HG03571 (cell line): Measurements from ENCODE around the gene LAMTOR5.
"Not testable (repeated sequence)": the region's sequence is repeated elsewhere in the genome, so short reads cannot be mapped to it uniquely, and the experiment has no call there.

ENCODE experiments used
- ATAC-seq: cut with Tn5 transposase; IDR thresholded peaks from one replicate; pipeline ENCODE4 v1.9.1; 2021; ENCODE audit not compliant: unreplicated experiment

Gene LAMTOR5

DNA sequence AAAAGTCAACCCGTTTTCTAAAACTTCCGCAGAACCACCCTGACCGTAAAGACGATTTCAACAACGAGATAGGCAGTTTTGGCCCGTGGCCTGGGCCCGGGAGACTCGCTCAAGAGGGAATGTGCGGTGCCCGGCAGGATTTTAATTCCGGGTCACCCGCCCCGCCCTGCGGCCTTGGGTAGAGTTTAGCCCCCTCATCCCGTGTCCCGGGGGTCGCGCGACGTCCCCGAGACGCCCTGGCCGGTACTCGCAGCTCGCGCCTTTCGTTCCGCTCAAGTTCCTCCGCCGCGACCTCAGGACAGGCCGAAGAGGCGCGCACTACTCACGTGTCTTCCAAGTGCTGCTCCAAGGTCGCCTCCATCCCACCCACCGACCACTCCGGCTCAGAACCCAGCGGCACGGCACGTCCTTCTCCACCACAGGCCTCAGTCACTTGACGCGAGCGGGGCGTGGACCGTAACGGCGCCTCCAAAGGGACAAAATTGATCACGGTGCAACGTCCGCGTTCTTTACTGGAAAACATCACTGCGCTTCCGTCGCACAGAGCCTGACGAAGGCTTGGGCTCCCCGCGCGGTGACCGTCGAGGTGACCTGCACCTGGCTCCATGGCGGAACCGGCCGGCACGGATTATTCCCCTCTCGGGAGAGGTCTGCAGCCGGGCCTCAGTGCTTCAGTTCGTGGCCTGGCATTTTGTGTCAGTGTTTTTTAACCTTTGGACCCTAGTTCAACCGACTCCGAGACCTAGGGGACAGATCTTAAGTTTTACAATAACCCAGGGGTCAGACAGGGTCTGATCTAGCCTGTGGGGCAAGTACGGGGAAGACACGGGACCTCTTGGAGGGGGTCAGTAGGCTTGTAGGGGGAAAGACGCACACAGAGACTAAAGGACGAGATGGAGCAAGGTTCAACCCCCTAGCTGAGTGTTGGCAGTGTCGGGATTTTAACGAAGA, at the start of gene LAMTOR5:
Gene LAMTOR5 (minus strand): TSS at position 435 of the 951 bp plus-strand sequence. CDS start 74 bp downstream, at position 361.
- ATAC-seq = peak; percentile 90

DNA sequence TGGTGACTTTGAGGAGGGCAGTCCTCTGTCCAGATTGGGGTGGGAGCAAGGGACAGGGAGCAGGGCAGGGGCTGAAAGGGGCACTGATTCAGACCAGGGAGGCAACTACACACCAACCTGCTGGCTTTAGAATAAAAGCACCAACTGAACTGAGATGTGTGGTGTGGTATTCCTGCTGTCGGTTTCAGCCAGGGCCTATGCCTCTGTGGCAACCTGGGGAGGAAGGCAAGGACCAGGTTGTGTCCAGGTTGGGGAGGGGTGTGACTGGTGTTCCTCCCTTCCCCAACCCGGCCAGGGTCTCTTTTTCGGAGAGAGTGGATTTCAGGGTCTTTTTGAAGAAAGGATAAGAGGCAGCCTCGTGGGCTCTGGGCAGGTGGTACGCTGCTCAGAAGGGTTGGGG, 49.7 kb upstream of the LAMTOR5 start:
- no peak for ATAC-seq

DNA sequence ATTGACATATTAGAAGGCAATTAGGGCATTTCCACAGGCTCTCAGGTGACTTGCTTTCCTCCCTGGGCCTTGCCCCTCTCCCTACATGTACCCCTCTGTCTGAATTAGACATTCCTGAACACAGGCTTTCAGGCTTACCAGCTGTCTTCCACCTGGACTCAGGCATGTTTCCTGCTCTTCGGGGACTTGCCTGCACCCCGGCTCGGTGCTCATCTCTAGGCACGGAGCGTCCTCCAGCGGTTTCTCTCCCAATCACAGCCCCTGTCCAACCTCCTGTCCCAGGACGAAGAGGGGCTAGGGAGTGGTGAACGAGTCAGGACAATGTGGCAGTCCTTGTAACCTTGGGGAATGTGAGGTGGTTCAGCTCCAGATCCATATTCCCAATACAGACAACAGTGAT, 47.7 kb upstream of the LAMTOR5 start:
- no peak for ATAC-seq

DNA sequence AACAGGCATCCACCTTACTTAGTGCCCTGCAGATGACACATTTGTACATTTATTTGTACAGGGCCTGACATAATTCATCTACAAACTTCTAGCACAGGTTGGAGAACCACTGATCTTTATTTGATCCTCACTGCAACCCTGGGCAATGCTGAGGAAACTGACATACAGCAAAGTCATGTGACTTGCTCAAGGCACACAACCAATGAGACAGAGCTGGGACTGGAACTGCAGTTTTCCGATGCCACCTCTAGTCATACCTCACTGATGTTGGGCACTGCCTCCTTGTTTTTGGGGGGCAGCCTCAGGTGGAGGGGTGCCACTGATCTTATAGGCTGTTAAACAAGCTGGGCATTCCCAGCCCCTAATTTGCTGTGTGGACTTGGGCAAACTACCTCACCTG, 46.8 kb upstream of the LAMTOR5 start:
- ATAC-seq = no peak

DNA sequence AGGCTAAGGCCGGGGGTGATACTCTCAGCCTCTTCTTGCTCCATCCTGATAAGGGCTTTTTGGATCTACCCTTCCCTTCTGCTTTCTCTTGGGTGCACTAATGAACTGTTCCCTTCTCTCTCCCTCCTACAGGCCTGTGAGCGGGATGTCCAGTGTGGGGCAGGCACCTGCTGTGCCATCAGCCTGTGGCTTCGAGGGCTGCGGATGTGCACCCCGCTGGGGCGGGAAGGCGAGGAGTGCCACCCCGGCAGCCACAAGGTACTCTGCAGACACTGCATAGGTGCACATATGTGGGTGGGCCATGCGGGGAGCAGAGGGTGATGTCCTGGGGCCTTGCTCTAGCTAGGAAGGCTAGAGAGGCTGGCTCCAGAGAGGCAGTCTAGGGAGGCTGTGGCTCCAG, 46.3 kb upstream of the LAMTOR5 start:
- ATAC-seq = no peak

DNA sequence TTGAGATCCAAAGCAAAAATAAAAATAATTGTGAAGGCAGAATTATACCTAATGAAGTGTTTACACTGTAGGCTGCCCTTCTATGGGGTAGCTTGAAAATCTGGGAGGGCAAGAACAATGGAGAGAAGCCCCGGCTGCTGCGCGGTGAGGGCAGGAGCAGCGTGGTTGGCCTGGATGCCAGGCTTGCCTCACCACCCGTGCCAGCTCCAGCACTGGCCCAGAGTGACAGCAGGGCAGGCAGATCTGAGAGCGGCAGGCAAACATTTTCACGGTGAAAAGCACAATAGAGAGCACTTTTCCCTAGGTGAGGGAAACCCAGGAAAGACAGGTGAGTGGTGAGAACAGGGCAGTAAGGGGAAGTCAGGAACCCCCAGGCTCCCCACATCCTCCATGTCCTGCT, 44.8 kb upstream of the LAMTOR5 start:
- no peak for ATAC-seq

DNA sequence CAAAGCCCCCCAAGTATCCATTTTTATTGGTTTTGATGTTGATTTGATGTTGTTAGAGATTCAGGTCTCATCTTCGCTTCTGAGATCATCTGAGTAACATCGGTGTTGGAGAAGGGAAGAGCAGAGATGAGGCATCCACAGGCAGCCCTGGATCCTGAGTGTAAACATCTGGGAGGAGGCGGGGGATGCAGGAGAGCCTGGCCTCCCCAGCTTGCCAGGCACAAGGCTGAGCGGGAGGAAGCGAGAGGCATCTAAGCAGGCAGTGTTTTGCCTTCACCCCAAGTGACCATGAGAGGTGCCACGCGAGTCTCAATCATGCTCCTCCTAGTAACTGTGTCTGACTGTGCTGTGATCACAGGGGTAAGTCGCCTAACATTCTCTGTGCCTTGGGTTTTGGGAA, 43.4 kb upstream of the LAMTOR5 start, which contains the start of gene PROK1:
Gene PROK1 (plus strand): TSS at position 221 of the 400 bp plus-strand sequence. CDS start 68 bp downstream, at position 289.
- ATAC-seq = no peak

DNA sequence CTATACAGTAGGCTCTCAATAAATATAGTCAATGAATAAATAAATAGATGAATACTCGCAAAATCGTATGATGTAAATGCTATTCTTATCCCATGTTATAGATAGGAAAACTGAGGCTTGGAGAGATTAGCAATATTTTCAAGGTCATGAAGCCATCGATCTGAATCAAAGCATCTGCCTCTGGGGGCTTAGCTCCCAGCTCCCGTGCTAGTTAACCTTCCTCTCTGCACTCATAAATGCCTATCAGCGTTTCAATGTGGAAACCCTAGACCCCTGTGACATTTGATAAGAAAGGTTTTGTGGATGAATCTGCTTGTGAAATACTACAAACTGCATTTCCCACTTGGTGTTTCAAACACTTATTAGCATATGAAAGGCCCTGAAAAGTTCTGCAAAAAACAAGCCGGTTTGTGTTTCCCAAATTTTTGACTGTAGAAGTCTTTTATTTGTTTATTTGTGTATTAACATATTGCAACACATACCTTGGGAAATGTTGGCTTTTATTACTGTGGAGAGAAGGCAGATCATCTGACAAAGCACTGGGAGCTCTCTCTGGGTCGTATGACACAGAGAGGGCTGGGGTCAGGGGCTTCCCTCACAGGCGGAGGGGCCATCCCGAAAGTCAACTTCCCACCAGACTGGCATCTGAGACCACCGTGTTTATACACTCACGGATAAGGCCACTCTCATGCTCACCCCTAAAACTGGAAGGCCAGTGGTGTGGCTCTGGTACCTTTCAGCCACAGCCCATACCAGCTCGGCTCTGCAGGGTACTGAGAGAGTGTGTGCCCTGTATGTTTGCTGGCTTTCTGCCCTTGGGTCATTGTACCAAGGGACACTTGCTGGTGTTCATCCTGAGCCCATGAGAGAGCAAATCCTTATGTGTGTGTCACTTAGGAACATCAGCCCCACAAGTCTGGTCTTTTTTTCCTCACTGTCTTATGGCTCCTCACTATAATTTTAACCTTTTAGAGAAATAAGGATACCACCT, 42.5 kb upstream of the LAMTOR5 start:
- ATAC-seq = no peak

DNA sequence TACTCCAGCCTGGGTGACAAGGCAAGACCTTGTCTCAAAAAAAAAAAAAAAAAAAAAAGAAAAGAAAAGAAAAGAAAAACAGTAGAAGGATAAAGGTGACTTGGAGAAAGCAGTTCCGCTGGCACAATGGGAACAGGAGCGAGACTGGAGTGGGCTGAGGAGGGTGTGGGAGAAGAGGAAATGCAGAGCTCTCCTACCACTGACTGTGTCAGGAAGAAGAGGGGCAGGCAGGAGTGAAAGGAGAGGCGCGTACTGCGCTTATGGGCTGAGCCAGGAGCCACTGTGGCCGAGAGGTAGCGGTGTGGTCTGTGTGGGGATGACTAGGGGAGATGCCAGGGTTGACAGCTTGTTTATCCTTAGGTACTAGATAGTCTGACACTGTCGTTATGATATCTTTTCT, 37.1 kb upstream of the LAMTOR5 start:
- ATAC-seq = no peak

DNA sequence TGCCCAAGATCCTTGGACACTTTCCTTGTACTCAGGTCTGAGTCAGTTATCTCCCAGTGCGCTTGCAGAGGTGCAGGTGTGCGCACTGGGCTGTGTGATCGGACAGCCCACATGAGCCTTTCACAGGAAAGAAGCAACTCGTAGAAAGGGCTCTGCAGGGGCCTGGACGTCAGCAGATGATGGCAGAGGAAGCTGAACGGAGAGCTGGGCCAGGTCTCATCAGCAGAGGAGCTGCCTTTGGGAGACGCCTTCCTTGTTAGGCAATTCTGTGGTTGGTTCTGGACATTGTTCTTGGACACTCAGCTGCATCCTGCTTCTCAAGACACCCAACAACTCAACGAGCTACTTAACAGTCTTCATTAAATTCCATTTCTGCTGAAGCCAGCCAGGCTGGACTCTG, 36.0 kb upstream of the LAMTOR5 start:
- no peak for ATAC-seq

DNA sequence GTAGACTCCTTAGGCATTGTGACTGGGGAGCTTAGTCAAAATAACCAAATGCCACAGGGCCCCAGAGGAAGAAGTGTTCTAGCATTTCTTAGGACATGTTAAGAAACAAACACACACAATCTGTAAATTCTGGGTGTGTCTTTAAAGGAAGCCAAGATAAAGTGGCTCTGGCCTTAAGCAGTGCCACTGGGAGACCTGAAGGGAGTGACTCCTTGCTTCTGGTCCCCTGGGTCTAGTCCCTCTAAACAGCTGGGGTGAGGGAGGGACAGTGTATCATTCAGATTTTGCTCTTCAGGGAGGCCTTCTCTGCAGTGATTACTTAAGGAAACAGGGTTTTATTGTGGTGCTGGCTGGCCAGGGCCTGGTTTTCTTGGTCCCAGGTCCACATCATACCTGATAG, 34.4 kb upstream of the LAMTOR5 start:
- no peak for ATAC-seq

DNA sequence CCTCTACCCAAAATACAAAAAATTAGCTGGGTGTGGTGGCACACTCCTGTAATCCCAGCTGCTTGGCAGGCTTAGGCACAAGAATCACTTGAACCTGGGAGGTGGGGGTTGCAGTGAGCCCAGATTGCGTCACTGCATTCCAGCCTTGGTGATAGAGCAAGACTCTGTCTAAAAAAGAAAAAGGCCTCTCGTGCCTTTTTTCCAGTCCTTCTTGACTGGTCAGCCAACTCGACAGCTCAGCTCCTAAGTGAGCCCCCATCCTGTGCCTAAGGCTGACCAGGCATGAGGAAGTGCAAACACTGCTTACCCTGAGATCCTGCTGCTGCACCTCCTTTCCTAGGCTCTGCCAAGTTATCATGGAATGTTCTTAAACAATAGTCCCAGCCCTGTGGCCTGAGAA, 33.4 kb upstream of the LAMTOR5 start:
- ATAC-seq = no peak

DNA sequence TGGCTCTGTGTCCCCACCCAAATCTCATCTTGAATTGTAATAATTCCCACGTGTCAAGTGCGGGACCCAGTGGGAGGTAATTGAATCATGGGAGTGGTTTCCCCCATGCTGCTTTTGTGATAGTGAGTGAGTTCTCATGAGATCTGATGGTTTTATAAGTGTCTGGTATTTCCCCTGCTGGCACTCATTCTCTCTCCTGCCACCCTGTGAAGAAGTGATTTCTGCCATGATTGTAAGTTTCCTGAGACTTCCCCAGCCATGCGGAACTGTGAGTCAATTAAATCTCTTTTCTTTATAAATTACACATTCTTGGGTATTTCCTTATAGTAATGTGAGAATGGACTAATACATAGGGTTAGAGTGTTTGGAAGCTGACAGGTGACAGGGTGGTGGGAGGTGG, 32.4 kb upstream of the LAMTOR5 start:
- not testable (repeated sequence) for ATAC-seq

DNA sequence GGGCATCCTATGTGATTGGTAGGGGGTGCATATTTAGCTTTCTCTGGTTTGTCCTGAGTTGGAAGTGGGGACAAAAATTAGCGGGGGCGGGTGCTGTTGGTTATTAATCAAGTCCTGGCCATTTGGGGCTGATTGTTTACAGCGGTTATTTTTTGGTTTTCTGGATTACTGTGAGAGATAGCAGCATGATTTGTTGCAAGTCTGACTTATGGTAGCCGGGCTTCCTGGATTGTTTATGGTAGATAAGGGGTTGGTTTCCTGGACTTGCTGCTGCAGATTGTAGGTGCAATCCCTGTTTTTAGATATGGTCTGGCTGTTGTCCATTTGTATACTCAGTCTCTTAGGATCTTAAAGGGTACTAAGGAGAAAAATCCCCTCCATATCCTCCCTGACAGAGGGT, 31.4 kb upstream of the LAMTOR5 start:
- no peak for ATAC-seq

DNA sequence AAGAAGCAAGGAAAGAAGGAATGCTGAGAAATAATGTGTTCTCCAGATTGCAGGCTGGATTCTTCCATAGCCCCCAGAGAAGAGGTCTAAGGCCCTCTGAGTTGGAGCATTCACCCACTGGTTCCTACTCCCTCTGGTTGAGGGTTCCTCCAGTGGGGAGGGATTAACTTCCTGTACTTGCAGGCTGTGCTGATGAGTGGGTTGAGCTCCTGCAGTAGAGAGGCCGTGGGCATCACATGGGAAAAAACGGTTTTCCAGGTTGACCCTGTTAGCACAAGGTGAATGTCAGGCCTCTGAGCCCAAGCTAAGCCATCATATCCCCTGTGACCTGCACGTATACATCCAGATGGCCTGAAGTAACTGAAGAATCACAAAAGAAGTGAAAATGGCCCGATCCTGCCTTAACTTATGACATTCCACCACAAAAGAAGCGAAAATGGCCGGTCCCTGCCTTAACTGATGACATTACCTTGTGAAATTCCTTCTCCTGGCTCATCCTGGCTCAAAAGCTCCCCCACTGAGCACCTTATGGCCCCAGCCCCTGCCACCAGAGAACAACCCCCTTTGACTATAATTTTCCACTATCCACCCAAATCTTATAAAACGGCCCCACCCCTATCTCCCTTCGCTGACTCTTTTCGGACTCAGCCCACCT, 30.3 kb upstream of the LAMTOR5 start:
- ATAC-seq = not testable (repeated sequence)

DNA sequence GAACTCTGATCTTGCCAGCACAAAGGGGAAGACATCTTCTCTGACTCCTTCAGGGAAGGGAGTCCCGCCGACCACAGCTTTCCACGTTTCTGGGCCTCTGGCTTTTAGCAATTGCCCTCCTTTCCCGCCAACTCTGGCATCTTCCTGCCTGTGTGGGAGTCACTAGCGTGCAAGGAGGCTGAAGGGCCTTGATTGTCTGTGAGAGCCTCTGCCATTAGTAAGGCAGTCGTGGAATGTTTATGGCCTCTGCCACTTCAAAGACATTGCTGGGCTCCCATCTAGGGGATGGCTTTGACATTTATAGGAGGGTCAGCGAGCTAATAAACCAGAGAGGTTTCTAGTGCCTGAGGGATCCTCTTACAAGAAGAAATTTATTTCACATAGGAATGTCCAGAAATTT, 29.1 kb upstream of the LAMTOR5 start:
- ATAC-seq = no peak

DNA sequence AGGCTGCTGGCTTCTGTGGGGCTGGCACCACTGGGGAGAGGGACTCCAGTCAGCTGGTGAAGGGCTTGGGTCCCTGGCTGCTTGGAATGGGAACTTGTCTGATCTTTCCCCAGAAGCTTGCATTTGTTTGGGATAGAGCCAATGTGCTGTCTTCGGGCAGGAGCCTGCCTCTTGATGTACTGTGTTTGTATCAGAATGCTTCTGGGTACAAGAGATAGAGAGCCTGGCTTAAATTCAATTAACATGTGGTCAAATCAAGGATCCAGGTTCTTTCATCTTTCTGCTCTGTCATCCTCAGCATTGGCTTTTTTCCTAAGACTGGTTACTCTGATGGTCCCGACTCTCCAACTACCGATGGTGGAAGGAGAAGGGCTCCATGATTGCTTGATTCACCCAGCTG, 27.5 kb upstream of the LAMTOR5 start:
- no peak for ATAC-seq

DNA sequence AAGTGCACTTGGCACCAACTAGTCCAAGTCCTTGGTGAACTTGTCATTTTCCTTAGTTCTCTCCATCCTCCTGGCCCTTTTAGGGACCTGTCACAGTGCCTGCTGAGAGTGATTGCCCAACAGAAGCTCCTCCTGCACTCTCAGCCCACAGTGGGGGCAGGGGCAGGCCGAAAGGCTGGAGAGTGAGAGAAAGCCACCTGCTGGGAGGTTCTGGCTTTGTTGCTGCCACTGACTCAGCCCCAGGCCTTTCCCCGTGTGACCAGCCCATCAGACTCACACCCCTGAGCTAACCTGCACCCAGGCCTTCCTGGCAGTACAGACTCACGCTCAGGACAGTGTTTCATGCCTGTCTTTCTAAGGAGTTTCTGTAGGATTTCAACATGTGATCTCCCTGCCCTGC, 26.3 kb upstream of the LAMTOR5 start:
- no peak for ATAC-seq

DNA sequence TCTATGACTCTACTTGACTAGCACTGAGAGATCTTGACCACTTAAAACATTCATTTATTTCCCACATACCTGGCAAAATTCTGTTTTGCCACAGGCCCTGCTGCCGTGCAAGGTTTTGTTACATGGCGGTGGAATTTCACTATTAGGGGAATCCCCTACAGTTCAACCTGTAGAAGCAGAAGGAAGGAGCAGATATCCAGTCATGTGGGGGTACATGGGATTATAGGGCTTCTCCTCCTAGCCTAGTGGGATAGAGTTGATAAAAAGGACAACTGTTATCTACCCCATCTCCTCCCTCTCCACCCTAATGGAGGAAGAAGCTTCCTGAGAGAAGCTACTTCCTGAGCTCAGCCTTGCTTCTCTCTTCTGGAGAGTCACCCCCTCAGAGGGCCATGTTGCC, 25.7 kb upstream of the LAMTOR5 start:
- no peak for ATAC-seq

DNA sequence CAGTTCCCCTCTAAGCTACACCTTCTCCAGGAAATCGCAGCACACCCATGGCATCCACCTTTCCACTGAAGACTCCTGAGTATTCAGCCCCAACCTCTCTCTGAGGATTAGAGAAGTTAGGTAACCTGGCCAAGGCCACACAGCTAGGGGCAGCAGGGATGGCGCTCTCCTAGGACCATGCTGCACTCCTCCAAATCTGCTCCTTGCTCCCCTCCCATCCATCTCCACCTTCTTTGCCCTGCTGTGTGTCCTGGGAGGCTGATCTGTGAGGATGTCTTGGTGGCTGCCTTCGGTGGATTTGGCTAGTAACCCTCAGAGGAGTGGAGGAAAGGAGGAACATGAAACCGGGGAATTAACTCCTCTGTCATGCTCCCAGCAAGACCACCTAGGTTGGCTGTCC, 23.4 kb upstream of the LAMTOR5 start:
- ATAC-seq = no peak

DNA sequence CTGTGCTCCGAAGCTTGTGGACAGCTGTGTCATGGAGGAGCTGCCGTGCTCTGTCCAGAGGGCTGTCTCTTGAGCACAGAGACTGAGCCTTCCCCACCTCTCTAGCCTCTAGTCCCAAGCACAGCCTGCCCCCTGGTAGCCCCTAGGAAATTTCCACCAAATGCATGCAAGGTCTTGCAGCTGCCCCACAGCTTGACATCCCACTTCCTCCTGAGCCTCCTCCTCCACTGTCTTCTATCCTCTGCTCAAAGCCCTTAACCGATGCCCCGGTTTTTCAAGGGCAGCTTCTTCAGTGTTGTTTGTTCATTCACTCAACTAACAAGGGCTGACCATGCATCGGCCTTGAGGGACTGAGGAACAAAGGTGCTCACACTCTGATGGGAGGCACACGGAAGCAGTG, 22.9 kb upstream of the LAMTOR5 start:
- no peak for ATAC-seq
